ENCODE data around the gene LRRTM4. TPM values are rescaled to one million over a fixed set of nuclear protein-coding genes. Genes with fewer than 3 reads are reported as not detected.

LRRTM4 gene
- total RNA-seq, 1 experiment from 2014 or later = 12.0 TPM

- Histone ChIP-seq H3T11ph (ENCODE audit: low read length) (no peak overlapping the region), H2BK20ac (ENCODE audit: low read depth, low read length, poor library complexity, severe bottlenecking) (no peak overlapping the region), H2AK5ac (ENCODE audit: insufficient read length, low read length) (no peak overlapping the region), H3K4me2 (ENCODE audit: insufficient read depth, insufficient read length, low read length) (no peak overlapping the region), H3K79me2 (ENCODE audit: insufficient read depth, low read length) (no peaks in the 10 kb centered on the region), H4K20me1 (ENCODE audit: control insufficient read depth, insufficient read depth, insufficient read length) (no peaks in the 10 kb centered on the region), H3K14ac (ENCODE audit: insufficient read depth, low read length) (no peak overlapping the region), H2BK120ac (ENCODE audit: low read depth, low read length, poor library complexity, severe bottlenecking) (no peak overlapping the region), H3K79me1 (ENCODE audit: insufficient read depth, low read depth, low read length, poor library complexity, severe bottlenecking) (no peaks in the 10 kb centered on the region), H3K27me3 (ENCODE audit: insufficient read depth, low read length) (no peaks in the 10 kb centered on the region), H3K9me3 (ENCODE audit: control insufficient read depth, low read depth, low read length) (no peaks in the 10 kb centered on the region), H3K4me1 (ENCODE audit: insufficient read depth, low read length) (peaks cover 3% of the 10 kb centered on the region; the same call in 1 of the 2 replicates), H3K27ac (ENCODE audit: insufficient read length, low read depth, low read length) (no peak overlapping the region), H3K9ac (ENCODE audit: extremely low read depth, insufficient read length, low read length) (no peak overlapping the region), H4K5ac (ENCODE audit: insufficient read length, low read depth, low read length) (no peak overlapping the region), H4K91ac (ENCODE audit: insufficient read length, low read depth, low read length) (no peak overlapping the region), H3K4ac (ENCODE audit: low read depth, low read length) (no peak overlapping the region), H3K56ac (ENCODE audit: insufficient read length, low read depth, low read length) (no peak overlapping the region), H2BK15ac (ENCODE audit: low read depth, low read length) (no peak overlapping the region), H3K18ac (ENCODE audit: insufficient read length, low read depth, low read length) (no peak overlapping the region), H2BK12ac (ENCODE audit: insufficient read length, low read depth, low read length) (no peak overlapping the region), H3K23ac (ENCODE audit: insufficient read length, low read depth, low read length) (no peak overlapping the region), H2BK5ac (ENCODE audit: insufficient read length, low read length) (no peak overlapping the region), H3K23me2 (ENCODE audit: insufficient read length, low read depth, low read length, poor library complexity, severe bottlenecking) (no peaks in the 10 kb centered on the region), H2AFZ (ENCODE audit: low read length) (no peak overlapping the region), H4K8ac (replicated peaks; ENCODE audit: insufficient read length, low read depth, low read length) (no peak overlapping the region)
- Mint-ChIP-seq H3K4me3 (no peak overlapping the region), H3K27me3 (ENCODE audit: low read depth) (no peaks in the 10 kb centered on the region), H3K4me1 (peaks cover 10 to 16% of the 10 kb centered on the region in 2 experiments), H3K9me3 (no peaks in the 10 kb centered on the region), H3K36me3 (ENCODE audit: insufficient read depth in 1 of 3, low read depth in 3 of 3) (no peaks in the 10 kb centered on the region), H3K27ac (no peak overlapping the region)
- WGBS (ENCODE audit: extremely low coverage, insufficient read length, low lambda C conversion rate) = no CpG with 5 or more reads among the region's 3 CpGs
- no peak for TF ChIP-seq CTCF (conservative IDR thresholded peaks at IDR 0.05)
- DNase-seq = no peak
Measured at GRCh38 chr2:76980067-76980787, 541.9 kb downstream of the LRRTM4 start.
